SU-DHL-6 (cell line): ENCODE results near the gene INSIG1.

Experiments used
- EZH2phosphoT487 ChIP-seq: fragments of 200-600 bp; sonication (generic), shearing (Covaris generic); conservative IDR thresholded peaks from 2 replicates; pipeline ENCODE4 v1.6.1; 2018; ENCODE audit warnings: mild to moderate bottlenecking, antibody characterized with exemption, low read length, moderate library complexity, mixed read lengths
- TF ChIP-seq, protein P1 (sequence below): fragments of 200-600 bp; sonication (generic); IDR thresholded peaks from one replicate; pipeline ENCODE4 v1.5.1; 2017; ENCODE audit warnings: antibody characterized with exemption, mild to moderate bottlenecking, low read length, moderate library complexity; ENCODE audit not compliant: insufficient read depth, poor library complexity, severe bottlenecking

DNA sequence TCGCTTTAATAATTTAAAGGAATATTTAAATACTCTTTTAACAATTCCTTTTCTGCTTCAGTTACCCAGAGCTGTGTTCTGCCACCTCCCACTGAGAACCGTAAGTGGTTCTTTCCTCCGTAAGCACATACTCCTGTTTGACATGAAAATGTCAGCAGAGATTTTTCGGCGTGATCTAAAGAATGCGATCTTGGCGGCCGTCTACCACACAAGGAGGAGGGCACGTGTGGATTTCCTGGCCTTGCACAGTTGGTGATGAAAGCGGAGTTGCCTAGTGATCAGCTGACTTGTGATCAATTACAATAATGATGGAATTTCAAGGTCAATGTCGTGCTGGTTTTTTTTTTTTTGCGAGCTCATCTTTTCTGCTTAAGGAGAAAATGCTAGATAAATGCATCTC, 35.6 kb upstream of the INSIG1 start:
- TF ChIP-seq, protein P1, sequence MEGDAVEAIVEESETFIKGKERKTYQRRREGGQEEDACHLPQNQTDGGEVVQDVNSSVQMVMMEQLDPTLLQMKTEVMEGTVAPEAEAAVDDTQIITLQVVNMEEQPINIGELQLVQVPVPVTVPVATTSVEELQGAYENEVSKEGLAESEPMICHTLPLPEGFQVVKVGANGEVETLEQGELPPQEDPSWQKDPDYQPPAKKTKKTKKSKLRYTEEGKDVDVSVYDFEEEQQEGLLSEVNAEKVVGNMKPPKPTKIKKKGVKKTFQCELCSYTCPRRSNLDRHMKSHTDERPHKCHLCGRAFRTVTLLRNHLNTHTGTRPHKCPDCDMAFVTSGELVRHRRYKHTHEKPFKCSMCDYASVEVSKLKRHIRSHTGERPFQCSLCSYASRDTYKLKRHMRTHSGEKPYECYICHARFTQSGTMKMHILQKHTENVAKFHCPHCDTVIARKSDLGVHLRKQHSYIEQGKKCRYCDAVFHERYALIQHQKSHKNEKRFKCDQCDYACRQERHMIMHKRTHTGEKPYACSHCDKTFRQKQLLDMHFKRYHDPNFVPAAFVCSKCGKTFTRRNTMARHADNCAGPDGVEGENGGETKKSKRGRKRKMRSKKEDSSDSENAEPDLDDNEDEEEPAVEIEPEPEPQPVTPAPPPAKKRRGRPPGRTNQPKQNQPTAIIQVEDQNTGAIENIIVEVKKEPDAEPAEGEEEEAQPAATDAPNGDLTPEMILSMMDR, result no peak
- TF ChIP-seq EZH2phosphoT487, result no peak
